Adrenal gland (tissue), 5 donors: ENCODE results near the gene TLL1.

Experiments
- CTCF ChIP-seq, 6 experiments: fragments of 450-650 bp in 4 of 6; fragments of 200-600 bp in 2 of 6; sonication (generic) in 1 of 6; IDR thresholded peaks; 1 replicate in 5 of 6; 2 replicates in 1 of 6; pipeline versions ENCODE4 v1.5.1 to v1.8.0; 2016 to 2021; ENCODE audit warnings: antibody characterized with exemption in 6 of 6, mild to moderate bottlenecking in 2 of 6, moderate library complexity in 1 of 6
- POLR2A ChIP-seq, 2 donors: fragments of 450-650 bp; IDR thresholded peaks; one replicate each; pipeline ENCODE4 v1.6.1; 2017; ENCODE audit warnings: antibody characterized with exemption in 2 of 2, mild to moderate bottlenecking in 2 of 2, moderate library complexity in 1 of 2
- donor health status: DM: no; HTN: no; CAD: no.

- no peak for TF ChIP-seq CTCF (IDR thresholded peaks at IDR 0.05)
- TF ChIP-seq POLR2A (IDR thresholded peaks at IDR 0.05) = no peak
Measured at GRCh38 chr4:165967486-165967885, 94.4 kb downstream of the TLL1 start.
